HEK293T (cell line): ENCODE results near the gene SCUBE2.

Source experiments
- BHLHE40 ChIP-seq: fragments of 450-650 bp; IDR thresholded peaks from 2 replicates; pipeline ENCODE4 v1.6.1; 2016; ENCODE audit warnings: mild to moderate bottlenecking, moderate library complexity, borderline replicate concordance
- FOXA1 ChIP-seq: fragments of 450-650 bp; IDR thresholded peaks from 2 replicates; pipeline ENCODE4 v1.6.1; 2016; ENCODE audit warnings: mild to moderate bottlenecking
- FOXK2 ChIP-seq: fragments of 450-650 bp; IDR thresholded peaks from 2 replicates; pipeline ENCODE4 v1.6.1; 2016; ENCODE audit warnings: mild to moderate bottlenecking
- FOXM1 ChIP-seq: fragments of 450-650 bp; IDR thresholded peaks from 2 replicates; pipeline ENCODE4 v1.6.1; 2017; ENCODE audit warnings: mild to moderate bottlenecking, borderline replicate concordance
- ZNF384 ChIP-seq: fragments of 450-650 bp; IDR thresholded peaks from 2 replicates; pipeline ENCODE4 v1.6.1; 2016

- no peak for TF ChIP-seq FOXK2
- TF ChIP-seq BHLHE40: no peak
- TF ChIP-seq FOXA1: no peak
- TF ChIP-seq ZNF384: no peak
- no peak for TF ChIP-seq FOXM1
Observed at GRCh38 chr11:9065607-9066432, 25.6 kb downstream of the SCUBE2 start.
